Measurements from ENCODE around the gene PDE4C. TPM values are rescaled to one million over a fixed set of nuclear protein-coding genes. Genes with fewer than 3 reads are reported as not detected.
A peak's percentile ranks its signal among the peaks of the same experiment; 100 is the strongest.

The PDE4C gene
- total RNA-seq, 1 donor = under 0.01 TPM

DNA sequence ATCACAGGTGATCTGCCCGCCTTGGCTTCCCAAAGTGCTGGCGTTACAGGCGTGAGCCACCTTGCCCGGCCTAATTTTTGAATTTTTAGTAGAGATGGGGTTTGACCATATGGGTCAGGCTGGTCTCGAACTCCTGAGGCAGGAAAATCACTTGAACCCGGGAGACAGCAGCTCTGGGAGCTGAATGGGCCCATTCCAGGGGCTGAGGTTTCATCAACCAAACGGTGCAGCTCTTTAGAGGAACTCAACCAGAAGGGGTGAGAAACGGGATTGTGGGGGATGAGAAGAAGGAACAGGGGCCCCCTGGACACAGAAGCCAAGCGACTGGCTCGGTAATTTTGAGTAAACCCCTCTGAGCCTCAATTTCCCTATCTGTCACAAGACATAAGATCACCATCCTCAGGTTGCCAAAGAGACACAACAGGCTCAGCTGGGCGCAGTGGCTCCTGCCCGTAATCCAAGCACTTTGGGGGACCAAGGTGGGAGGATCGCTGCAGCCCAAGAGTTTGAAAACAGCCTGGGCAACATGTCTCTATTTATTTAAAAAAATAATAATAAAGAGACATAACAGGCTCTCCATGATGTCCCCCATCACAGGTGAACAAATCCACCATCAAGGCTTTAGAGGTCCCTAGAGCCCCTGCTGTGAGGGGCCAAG is 47.5 kb upstream of the PDE4C start:
- no peak for DNase-seq (ENCODE audit: insufficient read length, low spot score, missing footprints)
- peaks cover 53% of the 10 kb centered on the region for H4K20me1 ChIP-seq (ENCODE audit: insufficient read depth, low read length)
- no peak overlapping the region for H3K4me3 ChIP-seq (ENCODE audit: insufficient read depth, low read length)
- H3K27me3 ChIP-seq (ENCODE audit: insufficient read depth, low read length) = no peaks in the 10 kb centered on the region
- H3K27ac ChIP-seq (ENCODE audit: low read depth, low read length) = no peak overlapping the region
- TF ChIP-seq, protein P1, sequence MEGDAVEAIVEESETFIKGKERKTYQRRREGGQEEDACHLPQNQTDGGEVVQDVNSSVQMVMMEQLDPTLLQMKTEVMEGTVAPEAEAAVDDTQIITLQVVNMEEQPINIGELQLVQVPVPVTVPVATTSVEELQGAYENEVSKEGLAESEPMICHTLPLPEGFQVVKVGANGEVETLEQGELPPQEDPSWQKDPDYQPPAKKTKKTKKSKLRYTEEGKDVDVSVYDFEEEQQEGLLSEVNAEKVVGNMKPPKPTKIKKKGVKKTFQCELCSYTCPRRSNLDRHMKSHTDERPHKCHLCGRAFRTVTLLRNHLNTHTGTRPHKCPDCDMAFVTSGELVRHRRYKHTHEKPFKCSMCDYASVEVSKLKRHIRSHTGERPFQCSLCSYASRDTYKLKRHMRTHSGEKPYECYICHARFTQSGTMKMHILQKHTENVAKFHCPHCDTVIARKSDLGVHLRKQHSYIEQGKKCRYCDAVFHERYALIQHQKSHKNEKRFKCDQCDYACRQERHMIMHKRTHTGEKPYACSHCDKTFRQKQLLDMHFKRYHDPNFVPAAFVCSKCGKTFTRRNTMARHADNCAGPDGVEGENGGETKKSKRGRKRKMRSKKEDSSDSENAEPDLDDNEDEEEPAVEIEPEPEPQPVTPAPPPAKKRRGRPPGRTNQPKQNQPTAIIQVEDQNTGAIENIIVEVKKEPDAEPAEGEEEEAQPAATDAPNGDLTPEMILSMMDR (IDR thresholded peaks at IDR 0.05; ENCODE audit: extremely low read depth, low read depth, low read length) = no peak
- no peak overlapping the region for H3K4me2 ChIP-seq (ENCODE audit: insufficient read depth, low read length)
- H3K4me1 ChIP-seq (ENCODE audit: insufficient read depth, low read length) = peaks cover 29% of the 10 kb centered on the region
- H2AFZ ChIP-seq (ENCODE audit: low read length) = no peak overlapping the region
- H3K36me3 ChIP-seq (ENCODE audit: insufficient read depth, low read length) = peaks cover 9% of the 10 kb centered on the region
- no peaks in the 10 kb centered on the region for H3K9me3 ChIP-seq (ENCODE audit: low read depth, low read length)
- H3K79me2 ChIP-seq (ENCODE audit: insufficient read depth, low read length) = peaks cover 52% of the 10 kb centered on the region

DNA sequence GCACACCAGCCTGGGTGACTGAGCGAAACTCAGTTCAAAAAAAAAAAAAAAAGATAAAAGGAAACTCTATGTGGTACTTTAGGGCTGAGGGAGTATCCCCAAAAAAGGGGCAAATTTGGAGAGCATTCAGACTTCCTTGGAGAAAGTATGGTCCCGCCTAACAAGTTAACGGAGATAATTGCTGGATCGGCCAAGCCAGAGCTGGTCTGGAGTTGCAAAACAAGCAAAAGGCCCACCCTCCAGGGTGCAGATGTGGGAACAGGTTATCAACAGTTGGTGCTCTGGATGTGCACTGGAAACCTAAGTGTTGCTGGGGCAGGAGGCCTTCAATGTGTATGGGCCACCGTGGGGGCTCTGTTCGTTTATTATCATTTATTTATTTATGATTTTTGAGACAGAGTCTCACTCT is 45.2 kb upstream of the PDE4C start:
- Histone ChIP-seq H3K4me3 (ENCODE audit: insufficient read depth, low read length) (no peak overlapping the region), H3K4me1 (ENCODE audit: insufficient read depth, low read length) (peaks cover 21% of the 10 kb centered on the region), H3K9me3 (ENCODE audit: low read depth, low read length) (no peaks in the 10 kb centered on the region), H3K36me3 (ENCODE audit: insufficient read depth, low read length) (peaks cover 15% of the 10 kb centered on the region), H3K4me2 (ENCODE audit: insufficient read depth, low read length) (no peak overlapping the region), H3K27me3 (ENCODE audit: insufficient read depth, low read length) (no peaks in the 10 kb centered on the region), H4K20me1 (ENCODE audit: insufficient read depth, low read length) (peaks cover 48% of the 10 kb centered on the region), H3K79me2 (ENCODE audit: insufficient read depth, low read length) (peaks cover 32% of the 10 kb centered on the region), H3K27ac (ENCODE audit: low read depth, low read length) (no peak overlapping the region), H2AFZ (ENCODE audit: low read length) (no peak overlapping the region)
- TF ChIP-seq, protein P1 (IDR thresholded peaks at IDR 0.05; ENCODE audit: extremely low read depth, low read depth, low read length) = no peak
- peak; percentile 35 for DNase-seq (ENCODE audit: insufficient read length, low spot score, missing footprints)

DNA sequence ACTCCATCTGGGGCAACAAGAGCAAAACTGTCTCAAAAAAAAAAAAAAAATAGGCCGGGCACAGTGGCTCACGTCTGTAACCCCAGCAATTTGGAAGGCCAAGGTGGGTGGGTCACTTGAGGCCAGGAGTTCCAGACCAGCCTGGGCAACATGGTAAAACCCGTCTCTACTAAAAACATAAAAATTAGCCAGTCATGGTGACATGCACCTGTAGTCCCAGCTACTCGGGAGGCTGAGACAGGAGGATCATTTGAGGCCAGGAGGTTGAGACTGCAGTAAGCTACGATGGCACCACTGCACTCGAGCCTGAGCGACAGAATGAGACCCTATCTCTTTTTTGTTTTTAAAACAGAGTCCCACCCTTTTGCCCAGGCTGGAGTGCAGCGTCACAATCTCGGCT is 44.1 kb upstream of the PDE4C start:
- TF ChIP-seq, protein P1 (IDR thresholded peaks at IDR 0.05; ENCODE audit: extremely low read depth, low read depth, low read length) = no peak
- H3K27me3 ChIP-seq (ENCODE audit: insufficient read depth, low read length) = no peaks in the 10 kb centered on the region

DNA sequence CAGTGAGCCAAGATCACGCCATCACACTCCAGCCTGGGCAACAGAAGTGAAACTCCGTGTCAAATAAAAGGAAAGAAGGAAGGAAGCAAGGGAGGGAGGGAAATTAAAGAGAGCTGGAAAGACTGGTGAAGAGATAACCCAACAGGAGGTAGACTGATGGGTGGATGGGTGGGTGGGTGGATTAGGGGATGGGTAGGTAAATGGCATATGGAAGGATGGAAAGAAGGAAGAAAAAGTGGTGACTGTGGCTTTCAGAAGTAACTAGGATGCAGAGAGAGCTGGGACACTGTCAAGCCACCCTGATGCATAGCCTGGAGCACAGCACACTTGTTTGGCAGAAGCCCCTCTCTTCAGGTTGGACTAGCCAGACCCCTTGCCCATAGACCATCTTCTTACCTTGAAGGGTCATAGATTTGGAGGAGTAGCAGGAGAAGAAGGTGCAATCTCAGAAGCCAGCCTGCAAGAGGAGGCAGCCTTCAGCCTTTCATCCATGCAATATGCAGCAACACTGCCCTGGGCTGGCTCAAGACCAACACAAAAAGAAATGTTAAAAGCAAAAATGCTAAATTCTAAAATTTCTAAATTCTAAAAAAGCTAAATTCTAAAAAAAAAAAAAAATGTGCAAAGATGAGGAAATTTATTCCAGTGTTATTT is 43.0 kb upstream of the PDE4C start:
- no peaks in the 10 kb centered on the region for H3K4me1 ChIP-seq (ENCODE audit: insufficient read depth, low read length)
- DNase-seq (ENCODE audit: insufficient read length, low spot score, missing footprints) = peak; percentile 85
- H3K36me3 ChIP-seq (ENCODE audit: insufficient read depth, low read length) = peaks cover 32% of the 10 kb centered on the region
- H3K27ac ChIP-seq (ENCODE audit: low read depth, low read length) = no peak overlapping the region
- peaks cover 12% of the 10 kb centered on the region for H3K79me2 ChIP-seq (ENCODE audit: insufficient read depth, low read length)
- no peak overlapping the region for H2AFZ ChIP-seq (ENCODE audit: low read length)
- H3K9me3 ChIP-seq (ENCODE audit: low read depth, low read length) = no peaks in the 10 kb centered on the region
- H4K20me1 ChIP-seq (ENCODE audit: insufficient read depth, low read length) = peaks cover 30% of the 10 kb centered on the region
- TF ChIP-seq, protein P1 (IDR thresholded peaks at IDR 0.05; ENCODE audit: extremely low read depth, low read depth, low read length) = no peak
- no peak overlapping the region for H3K4me2 ChIP-seq (ENCODE audit: insufficient read depth, low read length)
- no peak overlapping the region for H3K4me3 ChIP-seq (ENCODE audit: insufficient read depth, low read length)
- no peaks in the 10 kb centered on the region for H3K27me3 ChIP-seq (ENCODE audit: insufficient read depth, low read length)

More for the DNA sequence above, 44.1 kb upstream of the PDE4C start:
- H4K20me1 ChIP-seq (ENCODE audit: insufficient read depth, low read length) = peaks cover 38% of the 10 kb centered on the region
- DNase-seq (ENCODE audit: insufficient read length, low spot score, missing footprints) = no peak
- no peak overlapping the region for H3K4me3 ChIP-seq (ENCODE audit: insufficient read depth, low read length)
- peaks cover 11% of the 10 kb centered on the region for H3K4me1 ChIP-seq (ENCODE audit: insufficient read depth, low read length)
- H3K36me3 ChIP-seq (ENCODE audit: insufficient read depth, low read length) = peaks cover 26% of the 10 kb centered on the region
- H3K9me3 ChIP-seq (ENCODE audit: low read depth, low read length) = no peaks in the 10 kb centered on the region
- H3K79me2 ChIP-seq (ENCODE audit: insufficient read depth, low read length) = peaks cover 20% of the 10 kb centered on the region
- H2AFZ ChIP-seq (ENCODE audit: low read length) = no peak overlapping the region
- no peak overlapping the region for H3K27ac ChIP-seq (ENCODE audit: low read depth, low read length)
- H3K4me2 ChIP-seq (ENCODE audit: insufficient read depth, low read length) = no peak overlapping the region

All from osteoblast (primary cell).